K562 (cell line): ENCODE results near the gene NKAIN4. TPM values are rescaled to one million over a fixed set of nuclear protein-coding genes. Genes with fewer than 3 reads are reported as not detected.
A peak's percentile ranks its signal among the peaks of the same experiment; 100 is the strongest.

Experiments used
- ATAC-seq: fragments of 200-7000 bp; cut with Tn5 transposase; 3 replicates; pipeline ENCODE4 v1.9.1; 2020; ENCODE audit warnings: moderate library complexity
- BruUV-seq: library from RNA; stranded (reverse); fragments of 400-500 nt; replicated peaks from 2 replicates; lab custom pipeline; 2021; lab: Mats Ljungman, UMichigan
- CTCF ChIA-PET: fragments of 300-600 bp; formaldehyde crosslinking; extraction: SDS; loops from one replicate; lab custom pipeline; 2021; ENCODE audit warnings: low intra/inter-chr PET ratio; lab: Yijun Ruan, JAX
- POLR2A ChIA-PET: fragments of 300-600, 350-650 bp; sonication (Branson Sonifier 250); formaldehyde crosslinking; extraction: SDS; loops from one replicate; lab custom pipeline; 2021; ENCODE audit warnings: antibody characterized with exemption, inconsistent platforms; lab: Yijun Ruan, JAX
- DNase-seq, 4 experiments: peaks; one replicate each; pipeline versions ENCODE4 v3.0.0 to v3.0.0-alpha.2; 2011 to 2018; ENCODE audit warnings: low spot score in 3 of 4, mixed read lengths in 3 of 4; ENCODE audit errors: extremely low read depth in 1 of 4
- FAIRE-seq: peaks from 2 replicates; lab custom pipeline; 2011; peaks lifted over from hg19 to GRCh38; lab: Jason Lieb, UNC
- H2AFZ ChIP-seq: 2 replicates; pipeline ENCODE4 v1.6.0; 2011; ENCODE audit warnings: low read depth, low read length, control low read depth, inconsistent platforms
- H3K27ac ChIP-seq: fragments of 200-600 bp; 3 replicates; pipeline ENCODE4 v1.8.0; 2011; ENCODE audit warnings: low read depth, mild to moderate bottlenecking, control low read depth, inconsistent platforms, low read length, moderate library complexity, mixed read lengths; ENCODE audit errors: extremely low read depth
- H3K27me3 ChIP-seq, 2 experiments: fragments of 300-600 bp in 1 of 2; 2 replicates in 1 of 2; 3 replicates in 1 of 2; pipeline versions ENCODE4 v1.6.0 to v1.8.0; 2011; ENCODE audit warnings: inconsistent platforms in 2 of 2, low read length in 2 of 2, mild to moderate bottlenecking in 1 of 2, mixed read lengths in 1 of 2, moderate library complexity in 1 of 2; ENCODE audit not compliant: control insufficient read depth in 2 of 2, insufficient read depth in 2 of 2
- H3K36me3 ChIP-seq: fragments of 300-600 bp; 3 replicates; pipeline ENCODE4 v1.8.0; 2011; ENCODE audit warnings: mild to moderate bottlenecking, low read length, inconsistent platforms; ENCODE audit not compliant: control insufficient read depth, insufficient read depth
- H3K4me1 ChIP-seq, 2 experiments: fragments of 200-600 bp in 1 of 2; replicated peaks in 1 of 2; 2 replicates in 1 of 2; 3 replicates in 1 of 2; pipeline versions ENCODE4 v1.5.1 to v1.8.0; 2011; ENCODE audit warnings: inconsistent platforms in 2 of 2, low read length in 2 of 2, mild to moderate bottlenecking in 1 of 2, mixed read lengths in 1 of 2, moderate library complexity in 1 of 2; ENCODE audit not compliant: control insufficient read depth in 2 of 2, insufficient read depth in 2 of 2
- H3K4me2 ChIP-seq: 2 replicates; pipeline ENCODE4 v1.6.1; 2011; ENCODE audit warnings: low read length, control low read depth, inconsistent platforms, mixed read lengths; ENCODE audit not compliant: insufficient read depth
- H3K4me3 ChIP-seq: fragments of 200-600 bp; sonication (generic), shearing (Covaris generic); 2 replicates; pipeline ENCODE4 v1.5.1; 2016; ENCODE audit warnings: control low read depth, inconsistent platforms
- H3K79me2 ChIP-seq: fragments of 200-600 bp; 3 replicates; pipeline ENCODE4 v1.8.0; 2011; ENCODE audit warnings: low read length, inconsistent platforms; ENCODE audit not compliant: control insufficient read depth, insufficient read depth
- H3K9ac ChIP-seq, 2 experiments: 2 replicates each; pipeline versions ENCODE4 v1.6.0 to v1.6.1; 2011; ENCODE audit warnings: low read depth in 2 of 2, low read length in 2 of 2, control low read depth in 1 of 2, inconsistent platforms in 1 of 2, mild to moderate bottlenecking in 1 of 2, mixed read lengths in 1 of 2; ENCODE audit not compliant: insufficient read depth in 1 of 2
- H3K9me1 ChIP-seq: one replicate; pipeline ENCODE4 v1.6.0; 2011; ENCODE audit warnings: inconsistent platforms, mild to moderate bottlenecking, low read length, moderate library complexity; ENCODE audit not compliant: control insufficient read depth, insufficient read depth
- H3K9me3 ChIP-seq: replicated peaks from 2 replicates; pipeline ENCODE4 v1.5.1; 2011; ENCODE audit warnings: low read depth, low read length, inconsistent platforms; ENCODE audit not compliant: control insufficient read depth, insufficient read depth
- H4K20me1 ChIP-seq: replicated peaks from 2 replicates; pipeline ENCODE4 v1.6.1; 2011; ENCODE audit warnings: low read length, inconsistent platforms, mixed read lengths; ENCODE audit not compliant: control insufficient read depth, insufficient read depth
- HMBOX1 ChIP-seq: sonication (generic); IDR thresholded peaks from 2 replicates; pipeline ENCODE4 v1.6.1; 2016
- KAT2B ChIP-seq: IDR thresholded peaks from one replicate; pipeline ENCODE4 v1.6.1; 2012; ENCODE audit warnings: low read depth, mild to moderate bottlenecking, control low read depth, inconsistent platforms, low read length, moderate library complexity
- WGBS: fragments of 100-300 bp; shearing (Covaris generic); methylation state at CpG from one replicate; pipeline ENCODE4 v1.1.6; 2016; ENCODE audit warnings: low coverage, mixed read lengths; ENCODE audit not compliant: insufficient coverage; ENCODE audit errors: missing lambda C conversion rate; 5-methylcytosine and 5-hydroxymethylcytosine counted together
- in situ Hi-C: fragments of 300-500 bp; cut with MboI; formaldehyde crosslinking; loops from 4 replicates; pipeline ENCODE4 v1.15.0; 2018; ENCODE audit warnings: inconsistent platforms, mixed read lengths
- intact Hi-C: fragments of 100-400 bp; cut with micrococcal nuclease; formaldehyde crosslinking; loops from 2 replicates; pipeline ENCODE4 v1.14.2; 2022
- microRNA counts: library from miRNA; unstranded; fragments of <30 nt; microRNA quantifications from one replicate; lab custom pipeline; 2016
- microRNA-seq: library from miRNA; unstranded; fragments of <30 nt; microRNA quantifications from one replicate; pipeline ENCODE4, GENCODE V29; 2018; ENCODE audit warnings: borderline microRNAs expressed
- polyA plus RNA-seq, 8 experiments: library from polyadenylated mRNA; depleted of rRNA in 4 of 8; stranded (reverse) in 5 of 8; unstranded in 3 of 8; fragments of >200 nt; fragmentation: Nextera tagmentation in 2 of 8; fragmentation: Illumina TruSeq in 1 of 8; extraction: Ambion mirVana in 2 of 8; extraction: Trizol in 1 of 8; gene quantifications; 2 replicates each; pipeline versions ENCODE4 v1.2.1 to v1.2.3, GENCODE V29; 2011 to 2014; ENCODE audit warnings: inconsistent platforms in 1 of 8, missing spikeins in 1 of 8
- small RNA-seq: library from RNA; depleted of rRNA; stranded (forward); fragments of <200 nt; gene quantifications from one replicate; pipeline ENCODE3, GENCODE V24; 2014
- total RNA-seq, 7 experiments: library from RNA; depleted of rRNA in 6 of 7; stranded (reverse); fragments of >200 nt in 6 of 7; fragmentation: Illumina TruSeq in 2 of 7; extraction: Trizol in 2 of 7; gene quantifications; 2 replicates each; pipeline versions ENCODE4 v1.2.1 to v1.2.3, GENCODE V29; 2011 to 2021; ENCODE audit warnings: low replicate concordance in 1 of 7

Gene NKAIN4
- total and polyA plus RNA-seq, 9 of the 15 experiments (the other 6 are each of a cell fraction or from before 2014, with no cell fraction given): not detected

DNA sequence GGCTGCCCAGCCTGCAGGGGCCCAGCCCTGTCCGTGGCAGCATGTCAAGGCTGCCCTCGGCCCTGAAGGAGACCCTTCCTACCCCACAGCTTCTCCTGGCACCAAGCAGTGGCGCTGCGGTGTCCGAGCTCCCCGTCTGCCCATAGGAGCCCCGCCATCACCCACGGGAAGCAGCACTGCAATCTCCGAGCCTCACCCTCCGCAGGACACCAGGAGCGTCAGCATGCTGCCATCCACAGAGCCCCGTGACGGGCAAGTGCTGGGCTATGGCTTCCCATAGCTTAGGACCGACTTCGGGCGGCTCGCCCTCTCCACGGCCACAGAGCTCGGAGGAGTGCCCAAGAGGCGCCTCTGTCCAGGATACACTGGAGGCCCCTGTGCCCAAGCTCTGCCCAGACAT lies 63.4 kb downstream of the NKAIN4 start:
- Histone ChIP-seq H3K27me3 (peaks cover 0 to 5% of the 10 kb centered on the region in 2 experiments; a peak in 1 of 5 replicates), H3K9me1 (no peaks in the 10 kb centered on the region), H3K79me2 (0 out of 3 replicates have a peak, but pooled peaks cover 4% of the 10 kb centered on the region), H3K36me3 (peaks cover 11% of the 10 kb centered on the region; the same call in 2 of the 3 replicates), H3K4me1 (peaks cover 0 to 10% of the 10 kb centered on the region in 2 experiments; a peak in 1 of 5 replicates), H2AFZ (no peak overlapping the region), H4K20me1 (peaks cover 24% of the 10 kb centered on the region; the same call in 1 of the 2 replicates), H3K9me3 (peaks cover 5% of the 10 kb centered on the region), H3K9ac (no peak overlapping the region; a peak in 1 of 4 replicates), H3K4me3 (no peak overlapping the region), H3K27ac (no peak overlapping the region), H3K4me2 (no peak overlapping the region)
- FAIRE-seq (no peak), ATAC-seq (no peak), DNase-seq (no peak)
- no TSS peak for BruUV-seq
- in situ Hi-C loops: no loop called here
- ChIA-PET POLR2A (interaction anchor here (0.6 to 1.2 kb wide), 4 partner anchors 9 to 20 kb away, joined by 3 to 4 read pairs (median 4); no protein-coding TSS in a partner anchor), CTCF (no interaction called here)
- TF ChIP-seq HMBOX1: no peak
- no peak for TF ChIP-seq KAT2B
- WGBS: 62% methylated on average over 18 of the region's 20 CpGs
- intact Hi-C loops: no loop called here

MicroRNAs within 50 kb of the gene (microRNA counts, 767-probe panel; counts per million panel counts)
- 1,510 counts per million, percentile 37 among the panel's probes with 10 or more counts for microRNA hsa-miR-3196 (lab: Ali Mortazavi, UCI)

Small RNA genes lying within 50 kb of the gene (microRNA-seq; reads per million reads assigned to microRNA genes)
- not detected for gene MIR3196
- 3.1 reads per million, percentile 36 among the genes with 10 or more reads in this experiment for gene MIR4326

Small RNA genes lying within 50 kb of the gene (small RNA-seq; reads per million reads assigned to genes)
- gene MIR3196 (not detected), gene MIR4326 (8.3 reads per million, percentile 95 among the genes with 10 or more reads in this experiment)

Other genes with a start within 250 kb of the NKAIN4 start
Only the 7 nearest of the 8 such genes appear.
- 20.8 and 26.6 TPM in 2 replicates for gene YTHDF1, start 38.3 kb downstream of the NKAIN4 start, total RNA-seq (2014; rRNA removed)
- gene YTHDF1, start 38.3 kb downstream of the NKAIN4 start, total RNA-seq (2014; rRNA removed; fragmentation: Illumina TruSeq; extraction: Trizol): 18.0 and 19.0 TPM in 2 replicates
- gene YTHDF1, start 38.3 kb downstream of the NKAIN4 start, total RNA-seq (2015; rRNA removed; fragmentation: Illumina TruSeq; extraction: Trizol): 26.5 and 27.8 TPM in 2 replicates
- gene YTHDF1, start 38.3 kb downstream of the NKAIN4 start, total RNA-seq (2021): 41.8 and 42.4 TPM in 2 replicates
- 20.5 and 27.9 TPM in 2 replicates for gene YTHDF1, start 38.3 kb downstream of the NKAIN4 start, polyA plus RNA-seq (2011; rRNA removed)
- gene YTHDF1, start 38.3 kb downstream of the NKAIN4 start, polyA plus RNA-seq (2014; fragmentation: Illumina TruSeq; extraction: Trizol): 29.3 and 31.6 TPM in 2 replicates
- 10 to 100 TPM; 10.1 to 11.1 TPM for gene YTHDF1, start 38.3 kb downstream of the NKAIN4 start, polyA plus RNA-seq (2014; fragmentation: Nextera tagmentation; extraction: Ambion mirVana)
- 28.6 and 33.2 TPM in 2 replicates for gene YTHDF1, start 38.3 kb downstream of the NKAIN4 start, polyA plus RNA-seq (2014; rRNA removed)
- gene BIRC7, start 18.6 kb downstream of the NKAIN4 start, total RNA-seq (2014; rRNA removed): not detected in 2 replicates
- not detected in 2 replicates for gene BIRC7, start 18.6 kb downstream of the NKAIN4 start, total RNA-seq (2014; rRNA removed; fragmentation: Illumina TruSeq; extraction: Trizol)
- 0.14 TPM in 1 of 2 replicates, not detected in the other for gene BIRC7, start 18.6 kb downstream of the NKAIN4 start, total RNA-seq (2015; rRNA removed; fragmentation: Illumina TruSeq; extraction: Trizol)
- gene BIRC7, start 18.6 kb downstream of the NKAIN4 start, total RNA-seq (2021): 0.18 and 0.27 TPM in 2 replicates
- gene BIRC7, start 18.6 kb downstream of the NKAIN4 start, polyA plus RNA-seq (2011; rRNA removed): 0.14 and 0.24 TPM in 2 replicates
- not detected in 2 replicates for gene BIRC7, start 18.6 kb downstream of the NKAIN4 start, polyA plus RNA-seq (2014; fragmentation: Illumina TruSeq; extraction: Trizol)
- gene BIRC7, start 18.6 kb downstream of the NKAIN4 start, polyA plus RNA-seq (2014; fragmentation: Nextera tagmentation; extraction: Ambion mirVana): not detected
- gene BIRC7, start 18.6 kb downstream of the NKAIN4 start, polyA plus RNA-seq (2014; rRNA removed): 0.16 and 0.19 TPM in 2 replicates
- 42.4 and 44.3 TPM in 2 replicates for gene ARFGAP1, start 18.4 kb upstream of the NKAIN4 start, total RNA-seq (2014; rRNA removed)
- gene ARFGAP1, start 18.4 kb upstream of the NKAIN4 start, total RNA-seq (2014; rRNA removed; fragmentation: Illumina TruSeq; extraction: Trizol): 15.7 and 17.6 TPM in 2 replicates
- gene ARFGAP1, start 18.4 kb upstream of the NKAIN4 start, total RNA-seq (2015; rRNA removed; fragmentation: Illumina TruSeq; extraction: Trizol): 33.5 and 33.9 TPM in 2 replicates
- 85.3 and 102 TPM in 2 replicates for gene ARFGAP1, start 18.4 kb upstream of the NKAIN4 start, total RNA-seq (2021)
- 39.1 and 89.8 TPM in 2 replicates for gene ARFGAP1, start 18.4 kb upstream of the NKAIN4 start, polyA plus RNA-seq (2011; rRNA removed)
- gene ARFGAP1, start 18.4 kb upstream of the NKAIN4 start, polyA plus RNA-seq (2014; fragmentation: Illumina TruSeq; extraction: Trizol): 24.9 and 45.2 TPM in 2 replicates
- gene ARFGAP1, start 18.4 kb upstream of the NKAIN4 start, polyA plus RNA-seq (2014; fragmentation: Nextera tagmentation; extraction: Ambion mirVana): under 1 TPM; 0.53 to 0.95 TPM
- gene ARFGAP1, start 18.4 kb upstream of the NKAIN4 start, polyA plus RNA-seq (2014; rRNA removed): 54.4 and 73.2 TPM in 2 replicates
- not detected in 2 replicates for gene COL20A1, start 38.7 kb upstream of the NKAIN4 start, total RNA-seq (2014; rRNA removed)
- not detected in 2 replicates for gene COL20A1, start 38.7 kb upstream of the NKAIN4 start, total RNA-seq (2014; rRNA removed; fragmentation: Illumina TruSeq; extraction: Trizol)
- gene COL20A1, start 38.7 kb upstream of the NKAIN4 start, total RNA-seq (2015; rRNA removed; fragmentation: Illumina TruSeq; extraction: Trizol): not detected in 2 replicates
- not detected in 2 replicates for gene COL20A1, start 38.7 kb upstream of the NKAIN4 start, total RNA-seq (2021)
- gene COL20A1, start 38.7 kb upstream of the NKAIN4 start, polyA plus RNA-seq (2011; rRNA removed): not detected in 2 replicates
- gene COL20A1, start 38.7 kb upstream of the NKAIN4 start, polyA plus RNA-seq (2014; fragmentation: Illumina TruSeq; extraction: Trizol): not detected in 2 replicates
- not detected for gene COL20A1, start 38.7 kb upstream of the NKAIN4 start, polyA plus RNA-seq (2014; fragmentation: Nextera tagmentation; extraction: Ambion mirVana)
- gene COL20A1, start 38.7 kb upstream of the NKAIN4 start, polyA plus RNA-seq (2014; rRNA removed): not detected in 2 replicates
- gene CHRNA4, start 106.9 kb upstream of the NKAIN4 start, total RNA-seq (2014; rRNA removed): not detected in 2 replicates
- not detected in 2 replicates for gene CHRNA4, start 106.9 kb upstream of the NKAIN4 start, total RNA-seq (2014; rRNA removed; fragmentation: Illumina TruSeq; extraction: Trizol)
- not detected in 2 replicates for gene CHRNA4, start 106.9 kb upstream of the NKAIN4 start, total RNA-seq (2015; rRNA removed; fragmentation: Illumina TruSeq; extraction: Trizol)
- gene CHRNA4, start 106.9 kb upstream of the NKAIN4 start, total RNA-seq (2021): 0.02 TPM in 1 of 2 replicates, not detected in the other
- gene CHRNA4, start 106.9 kb upstream of the NKAIN4 start, polyA plus RNA-seq (2011; rRNA removed): not detected in 2 replicates
- gene CHRNA4, start 106.9 kb upstream of the NKAIN4 start, polyA plus RNA-seq (2014; fragmentation: Illumina TruSeq; extraction: Trizol): not detected in 2 replicates
- gene CHRNA4, start 106.9 kb upstream of the NKAIN4 start, polyA plus RNA-seq (2014; fragmentation: Nextera tagmentation; extraction: Ambion mirVana): not detected
- not detected in 2 replicates for gene CHRNA4, start 106.9 kb upstream of the NKAIN4 start, polyA plus RNA-seq (2014; rRNA removed)
- gene KCNQ2, start 218.2 kb upstream of the NKAIN4 start, total RNA-seq (2014; rRNA removed): not detected in 2 replicates
- not detected in 2 replicates for gene KCNQ2, start 218.2 kb upstream of the NKAIN4 start, total RNA-seq (2014; rRNA removed; fragmentation: Illumina TruSeq; extraction: Trizol)
- not detected in 2 replicates for gene KCNQ2, start 218.2 kb upstream of the NKAIN4 start, total RNA-seq (2015; rRNA removed; fragmentation: Illumina TruSeq; extraction: Trizol)
- 0.13 and 0.40 TPM in 2 replicates for gene KCNQ2, start 218.2 kb upstream of the NKAIN4 start, total RNA-seq (2021)
- gene KCNQ2, start 218.2 kb upstream of the NKAIN4 start, polyA plus RNA-seq (2011; rRNA removed): 0.08 TPM in 1 of 2 replicates, not detected in the other
- not detected in 2 replicates for gene KCNQ2, start 218.2 kb upstream of the NKAIN4 start, polyA plus RNA-seq (2014; fragmentation: Illumina TruSeq; extraction: Trizol)
- not detected for gene KCNQ2, start 218.2 kb upstream of the NKAIN4 start, polyA plus RNA-seq (2014; fragmentation: Nextera tagmentation; extraction: Ambion mirVana)
- 0.16 TPM in 1 of 2 replicates, not detected in the other for gene KCNQ2, start 218.2 kb upstream of the NKAIN4 start, polyA plus RNA-seq (2014; rRNA removed)
- gene EEF1A2, start 244.6 kb upstream of the NKAIN4 start, total RNA-seq (2014; rRNA removed): 20.9 and 24.8 TPM in 2 replicates
- 8.7 and 11.5 TPM in 2 replicates for gene EEF1A2, start 244.6 kb upstream of the NKAIN4 start, total RNA-seq (2014; rRNA removed; fragmentation: Illumina TruSeq; extraction: Trizol)
- 7.7 and 8.7 TPM in 2 replicates for gene EEF1A2, start 244.6 kb upstream of the NKAIN4 start, total RNA-seq (2015; rRNA removed; fragmentation: Illumina TruSeq; extraction: Trizol)
- gene EEF1A2, start 244.6 kb upstream of the NKAIN4 start, total RNA-seq (2021): 29.0 and 29.6 TPM in 2 replicates
- 9.6 and 11.8 TPM in 2 replicates for gene EEF1A2, start 244.6 kb upstream of the NKAIN4 start, polyA plus RNA-seq (2011; rRNA removed)
- gene EEF1A2, start 244.6 kb upstream of the NKAIN4 start, polyA plus RNA-seq (2014; fragmentation: Illumina TruSeq; extraction: Trizol): 27.2 and 29.6 TPM in 2 replicates
- gene EEF1A2, start 244.6 kb upstream of the NKAIN4 start, polyA plus RNA-seq (2014; fragmentation: Nextera tagmentation; extraction: Ambion mirVana): under 1 TPM; 0.04 to 0.58 TPM
- gene EEF1A2, start 244.6 kb upstream of the NKAIN4 start, polyA plus RNA-seq (2014; rRNA removed): 10.9 and 11.4 TPM in 2 replicates